ENCODE data around the gene TTYH1. TPM values are rescaled to one million over a fixed set of nuclear protein-coding genes. Genes with fewer than 3 reads are reported as not detected.

TTYH1 gene
- total RNA-seq, 1 donor from 2014 or later, result 2.7 TPM

- no peak for DNase-seq (ENCODE audit: low spot score)
Measured at GRCh38 chr19:54392105-54392504, 23.2 kb upstream of the TTYH1 start.

- DNase-seq (ENCODE audit: low spot score), result no peak
Measured at GRCh38 chr19:54393381-54393780, 21.9 kb upstream of the TTYH1 start.

- DNase-seq (ENCODE audit: low spot score), result no peak
Measured at GRCh38 chr19:54395685-54396084, 19.6 kb upstream of the TTYH1 start.

GRCh38 chr19:54399189-54399588, 16.1 kb upstream of the TTYH1 start:
- DNase-seq (ENCODE audit: low spot score), result no peak

GRCh38 chr19:54400913-54401312, 14.4 kb upstream of the TTYH1 start:
- DNase-seq (ENCODE audit: low spot score), result no peak

GRCh38 chr19:54403054-54403453, 12.2 kb upstream of the TTYH1 start:
- DNase-seq (ENCODE audit: low spot score), result no peak

GRCh38 chr19:54405628-54406027, 9.6 kb upstream of the TTYH1 start:
- DNase-seq (ENCODE audit: low spot score), result no peak

GRCh38 chr19:54407780-54408179, 7.5 kb upstream of the TTYH1 start:
- DNase-seq (ENCODE audit: low spot score), result no peak

- no peak for DNase-seq (ENCODE audit: low spot score)
Measured at GRCh38 chr19:54408456-54409026, 6.7 kb upstream of the TTYH1 start.

GRCh38 chr19:54411033-54411432, 4.2 kb upstream of the TTYH1 start:
- DNase-seq (ENCODE audit: low spot score), result no peak

- no peak for DNase-seq (ENCODE audit: low spot score)
Measured at GRCh38 chr19:54412877-54413276, 2.4 kb upstream of the TTYH1 start.

GRCh38 chr19:54414156-54414555, 1.1 kb upstream of the TTYH1 start:
- no peak for DNase-seq (ENCODE audit: low spot score)

- DNase-seq (ENCODE audit: low spot score), result no peak
Measured at GRCh38 chr19:54415901-54416673, 823 bp downstream of the TTYH1 start.

- no peak for DNase-seq (ENCODE audit: low spot score)
Measured at GRCh38 chr19:54416695-54417491, 1.6 kb downstream of the TTYH1 start.

GRCh38 chr19:54418030-54418929, 3.0 kb downstream of the TTYH1 start:
- DNase-seq (ENCODE audit: low spot score), result no peak

GRCh38 chr19:54418930-54419800, 3.9 kb downstream of the TTYH1 start:
- no peak for DNase-seq (ENCODE audit: low spot score)

- no peak for DNase-seq (ENCODE audit: low spot score)
Measured at GRCh38 chr19:54420068-54420382, 4.8 kb downstream of the TTYH1 start.

GRCh38 chr19:54420383-54421168, 5.3 kb downstream of the TTYH1 start:
- DNase-seq (ENCODE audit: low spot score), result no peak

- no peak for DNase-seq (ENCODE audit: low spot score)
Measured at GRCh38 chr19:54421169-54421516, 5.9 kb downstream of the TTYH1 start.

GRCh38 chr19:54421521-54421920, 6.3 kb downstream of the TTYH1 start:
- DNase-seq (ENCODE audit: low spot score), result no peak

All from mucosa of gallbladder (tissue), 1 donor.